H1 (cell line): Measurements from ENCODE around the gene BCL2L12. TPM values are rescaled to one million over a fixed set of nuclear protein-coding genes. Genes with fewer than 3 reads are reported as not detected.

Experiments
- ASH2L ChIP-seq: fragments of 200-600, 300-600 bp; sonication (generic); IDR thresholded peaks from one replicate; pipeline ENCODE4 v1.7.1; 2017; ENCODE audit warnings: low read length
- BRCA1 ChIP-seq: IDR thresholded peaks from 2 replicates; pipeline ENCODE4 v1.6.1; 2012; ENCODE audit warnings: low read depth, low read length, improper control_type of control experiment
- EGR1 ChIP-seq: IDR thresholded peaks from 2 replicates; pipeline ENCODE4 v1.6.1; 2011; ENCODE audit warnings: low read depth, low read length, borderline replicate concordance
- HDAC6 ChIP-seq: IDR thresholded peaks from one replicate; pipeline ENCODE4 v1.7.1; 2012; ENCODE audit warnings: low read depth, mild to moderate bottlenecking, inconsistent platforms, low read length, moderate library complexity
- JUN ChIP-seq: IDR thresholded peaks from 2 replicates; pipeline ENCODE4 v1.6.1; 2011; ENCODE audit warnings: low read depth, mild to moderate bottlenecking, improper control_type of control experiment, low read length
- POLR2A ChIP-seq, 2 experiments: IDR thresholded peaks; 1 replicate in 1 of 2; 2 replicates in 1 of 2; pipeline ENCODE4 v1.6.1; 2011; ENCODE audit warnings: low read depth in 2 of 2, low read length in 2 of 2, mild to moderate bottlenecking in 2 of 2; ENCODE audit errors: control extremely low read depth in 1 of 2
- TAF7 ChIP-seq: optimal IDR thresholded peaks from 2 replicates; pipeline ENCODE3; 2011; ENCODE audit warnings: low read depth, mild to moderate bottlenecking, inconsistent platforms, low read length, moderate library complexity, borderline replicate concordance
- TBP ChIP-seq: IDR thresholded peaks from 2 replicates; pipeline ENCODE4 v1.6.1; 2011; ENCODE audit warnings: low read depth, low read length, improper control_type of control experiment
- polyA plus RNA-seq, 7 experiments: library from polyadenylated mRNA; depleted of rRNA in 3 of 7; stranded (reverse) in 5 of 7; unstranded in 2 of 7; fragments of >200 nt in 5 of 7; fragments of 200-250 nt in 2 of 7; gene quantifications; 1 replicate in 5 of 7; 2 replicates in 1 of 7; 4 replicates in 1 of 7; pipeline versions ENCODE4 v1.2.1 to v1.2.3, GENCODE V29; 2011 to 2013; ENCODE audit warnings: missing spikeins in 2 of 7, mixed read lengths in 2 of 7
- total RNA-seq: library from RNA; stranded (reverse); fragmentation: NEBNext Ultra II Directional; extraction: Animal tissue kit (Norgen Biotek cat#: 25700); gene quantifications from 2 replicates; pipeline ENCODE4 v1.2.1, GENCODE V29; 2021

The BCL2L12 gene
- total and polyA plus RNA-seq, 2 of the 8 experiments (the other 6 are each of a cell fraction or from before 2014, with no cell fraction given), result 126 to 209 TPM

GRCh38 chr19:49686503-49687088 lies 20.9 kb downstream of the BCL2L12 start (continued):
- no peak for TF ChIP-seq TAF7
- no peak for TF ChIP-seq TBP
- no peak for TF ChIP-seq EGR1
- TF ChIP-seq HDAC6, result no peak
- TF ChIP-seq JUN, result no peak
- no peak for TF ChIP-seq BRCA1
- no peak for TF ChIP-seq ASH2L
- no peak for TF ChIP-seq POLR2A (IDR thresholded peaks at IDR 0.05; ENCODE audit: control extremely low read depth in 1 of 2, low read depth in 2 of 2, low read length in 2 of 2)
